Keratinocyte (primary cell): ENCODE results near the gene THUMPD3. TPM values are rescaled to one million over a fixed set of nuclear protein-coding genes. Genes with fewer than 3 reads are reported as not detected.

Experiments used
- DNase-seq: peaks from one replicate; pipeline ENCODE4 v3.0.0-alpha.2; 2011; ENCODE audit warnings: low read depth, missing footprints, low spot score
- FAIRE-seq: peaks from 2 replicates; lab custom pipeline; 2011; peaks lifted over from hg19 to GRCh38; lab: Jason Lieb, UNC
- H2AFZ ChIP-seq: 2 replicates; pipeline ENCODE4 v1.6.0; 2012; ENCODE audit warnings: low read length, control low read depth, inconsistent platforms; ENCODE audit not compliant: control insufficient read depth
- H3K27ac ChIP-seq: 2 replicates; pipeline ENCODE4 v1.5.1; 2011; ENCODE audit warnings: low read length; ENCODE audit not compliant: control insufficient read depth, insufficient read depth
- H3K27me3 ChIP-seq: 3 replicates; pipeline ENCODE4 v1.6.0; 2011; ENCODE audit warnings: low read length; ENCODE audit not compliant: control insufficient read depth, insufficient read depth; ENCODE audit errors: extremely low read depth
- H3K36me3 ChIP-seq, 2 experiments: 2 replicates in 1 of 2; 3 replicates in 1 of 2; pipeline ENCODE4 v1.5.1; 2011; ENCODE audit warnings: low read length in 2 of 2, mild to moderate bottlenecking in 1 of 2; ENCODE audit not compliant: control insufficient read depth in 2 of 2, insufficient read depth in 2 of 2; ENCODE audit errors: extremely low read depth in 1 of 2
- H3K4me1 ChIP-seq: 3 replicates; pipeline ENCODE4 v1.5.1; 2011; ENCODE audit warnings: low read length; ENCODE audit not compliant: control insufficient read depth, insufficient read depth; ENCODE audit errors: extremely low read depth
- H3K4me2 ChIP-seq: 3 replicates; pipeline ENCODE4 v1.6.0; 2011; ENCODE audit warnings: low read depth, low read length; ENCODE audit not compliant: control insufficient read depth, insufficient read depth; ENCODE audit errors: extremely low read depth
- H3K4me3 ChIP-seq, 3 experiments: fragments of 200-600 bp in 1 of 3; sonication (generic) in 1 of 3; 2 replicates in 2 of 3; 3 replicates in 1 of 3; pipeline ENCODE4 v1.5.1; 2011 to 2016; ENCODE audit warnings: low read length in 3 of 3, mild to moderate bottlenecking in 3 of 3, control low read depth in 2 of 3, inconsistent platforms in 1 of 3, low read depth in 1 of 3, mixed read lengths in 1 of 3, mixed run types in 1 of 3, moderate library complexity in 1 of 3; ENCODE audit not compliant: control insufficient read depth in 2 of 3, insufficient read depth in 2 of 3; ENCODE audit errors: extremely low read depth in 1 of 3
- H3K79me2 ChIP-seq: 2 replicates; pipeline ENCODE4 v1.6.0; 2012; ENCODE audit warnings: low read length; ENCODE audit not compliant: control insufficient read depth, insufficient read depth
- H3K9ac ChIP-seq: 3 replicates; pipeline ENCODE4 v1.6.0; 2011; ENCODE audit warnings: low read length; ENCODE audit not compliant: control insufficient read depth, insufficient read depth; ENCODE audit errors: extremely low read depth
- H3K9me1 ChIP-seq: 3 replicates; pipeline ENCODE4 v1.6.0; 2011; ENCODE audit warnings: low read length; ENCODE audit not compliant: control insufficient read depth, insufficient read depth; ENCODE audit errors: extremely low read depth
- H3K9me3 ChIP-seq: 2 replicates; pipeline ENCODE4 v1.5.1; 2012; ENCODE audit warnings: low read depth, low read length; ENCODE audit not compliant: control insufficient read depth
- H4K20me1 ChIP-seq: 3 replicates; pipeline ENCODE4 v1.6.0; 2011; ENCODE audit warnings: low read length; ENCODE audit not compliant: control insufficient read depth, insufficient read depth; ENCODE audit errors: extremely low read depth
- EZH2 ChIP-seq: IDR thresholded peaks from one replicate; pipeline ENCODE4 v1.6.1; 2012; ENCODE audit warnings: inconsistent platforms, mild to moderate bottlenecking, low read length, moderate library complexity
- dilution Hi-C: fragments of 300-500 bp; cut with MboI; formaldehyde crosslinking; loops from one replicate; pipeline ENCODE4 v1.7.0; 2020; ENCODE audit warnings: low sequenced_read_pairs; ENCODE audit not compliant: extremely low pct_ligation_motif_present
- polyA plus RNA-seq, 5 experiments: library from polyadenylated mRNA; depleted of rRNA in 3 of 5; stranded (reverse) in 3 of 5; stranded (forward) in 1 of 5; unstranded in 1 of 5; fragments of >200 nt; gene quantifications; 1 replicate in 1 of 5; 2 replicates in 3 of 5; 3 replicates in 1 of 5; pipeline versions ENCODE4 v1.2.1 to v1.2.3, GENCODE V29; 2011 to 2012; ENCODE audit warnings: missing spikeins in 2 of 5, low read depth in 1 of 5, low replicate concordance in 1 of 5
- TF ChIP-seq, protein P1 (sequence below), 3 experiments: IDR thresholded peaks in 1 of 3; conservative IDR thresholded peaks in 1 of 3; optimal IDR thresholded peaks in 1 of 3; 2 replicates in 2 of 3; 3 replicates in 1 of 3; pipeline versions ENCODE3 to v1.5.1; 2011; ENCODE audit warnings: low read length in 3 of 3, mild to moderate bottlenecking in 3 of 3, moderate library complexity in 2 of 3, control low read depth in 1 of 3, inconsistent platforms in 1 of 3; ENCODE audit not compliant: insufficient read depth in 2 of 3; ENCODE audit errors: extremely low read depth in 1 of 3

The THUMPD3 gene
- polyA plus RNA-seq, 1 donor (not counting 4 experiments of a cell fraction or from before 2014, with no cell fraction given) = 59.8 TPM

DNA sequence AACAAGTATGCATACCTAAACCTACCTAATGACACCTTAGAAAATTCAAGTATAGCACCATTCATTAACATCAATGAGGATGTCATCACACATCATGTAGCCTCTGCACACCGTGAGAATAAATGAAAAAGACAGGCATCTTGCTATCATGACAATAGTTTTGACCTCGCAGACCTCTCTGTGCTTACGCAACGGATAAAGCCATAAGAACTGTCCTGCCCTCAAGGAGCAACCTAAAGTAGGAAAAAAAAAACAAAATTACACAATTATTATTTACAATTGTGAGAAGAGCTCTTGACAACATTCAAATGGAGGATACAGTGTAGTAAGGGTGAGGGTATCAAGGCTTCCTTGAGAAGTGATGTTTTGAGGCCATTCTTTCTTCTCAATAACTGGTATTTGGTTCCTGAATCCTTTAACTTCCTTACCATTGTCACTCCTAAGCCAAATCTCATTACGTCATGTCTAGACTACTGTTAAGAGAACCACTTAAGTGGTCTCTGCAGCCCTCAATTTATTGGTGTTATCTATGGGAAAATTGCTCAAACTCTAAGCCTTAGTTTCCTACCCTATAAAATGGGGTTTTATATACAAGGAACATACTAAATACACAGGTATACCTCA lies 27.5 kb downstream of the THUMPD3 start:
- Histone ChIP-seq H2AFZ (no peak overlapping the region), H3K9me1 (no peaks in the 10 kb centered on the region), H3K4me3 (no peak overlapping the region), H3K9ac (no peak overlapping the region), H3K36me3 (peaks cover 28 to 44% of the 10 kb centered on the region in 2 experiments), H3K4me1 (peaks cover 30% of the 10 kb centered on the region), H3K4me2 (no peak overlapping the region), H3K27ac (no peak overlapping the region), H3K9me3 (no peaks in the 10 kb centered on the region), H3K79me2 (peaks cover 63% of the 10 kb centered on the region), H4K20me1 (peaks cover 13% of the 10 kb centered on the region), H3K27me3 (no peaks in the 10 kb centered on the region)
- DNase-seq (no peak), FAIRE-seq (no peak)
- TF ChIP-seq EZH2 = no peak
- TF ChIP-seq, protein P1, sequence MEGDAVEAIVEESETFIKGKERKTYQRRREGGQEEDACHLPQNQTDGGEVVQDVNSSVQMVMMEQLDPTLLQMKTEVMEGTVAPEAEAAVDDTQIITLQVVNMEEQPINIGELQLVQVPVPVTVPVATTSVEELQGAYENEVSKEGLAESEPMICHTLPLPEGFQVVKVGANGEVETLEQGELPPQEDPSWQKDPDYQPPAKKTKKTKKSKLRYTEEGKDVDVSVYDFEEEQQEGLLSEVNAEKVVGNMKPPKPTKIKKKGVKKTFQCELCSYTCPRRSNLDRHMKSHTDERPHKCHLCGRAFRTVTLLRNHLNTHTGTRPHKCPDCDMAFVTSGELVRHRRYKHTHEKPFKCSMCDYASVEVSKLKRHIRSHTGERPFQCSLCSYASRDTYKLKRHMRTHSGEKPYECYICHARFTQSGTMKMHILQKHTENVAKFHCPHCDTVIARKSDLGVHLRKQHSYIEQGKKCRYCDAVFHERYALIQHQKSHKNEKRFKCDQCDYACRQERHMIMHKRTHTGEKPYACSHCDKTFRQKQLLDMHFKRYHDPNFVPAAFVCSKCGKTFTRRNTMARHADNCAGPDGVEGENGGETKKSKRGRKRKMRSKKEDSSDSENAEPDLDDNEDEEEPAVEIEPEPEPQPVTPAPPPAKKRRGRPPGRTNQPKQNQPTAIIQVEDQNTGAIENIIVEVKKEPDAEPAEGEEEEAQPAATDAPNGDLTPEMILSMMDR (optimal IDR thresholded peaks at IDR 0.05 in 1 of 3, IDR thresholded peaks at IDR 0.05 in 1 of 3, conservative IDR thresholded peaks at IDR 0.05 in 1 of 3; ENCODE audit: extremely low read depth in 1 of 3, insufficient read depth in 2 of 3, low read length in 3 of 3) = no peak
- dilution Hi-C loops = no loop called here

DNA sequence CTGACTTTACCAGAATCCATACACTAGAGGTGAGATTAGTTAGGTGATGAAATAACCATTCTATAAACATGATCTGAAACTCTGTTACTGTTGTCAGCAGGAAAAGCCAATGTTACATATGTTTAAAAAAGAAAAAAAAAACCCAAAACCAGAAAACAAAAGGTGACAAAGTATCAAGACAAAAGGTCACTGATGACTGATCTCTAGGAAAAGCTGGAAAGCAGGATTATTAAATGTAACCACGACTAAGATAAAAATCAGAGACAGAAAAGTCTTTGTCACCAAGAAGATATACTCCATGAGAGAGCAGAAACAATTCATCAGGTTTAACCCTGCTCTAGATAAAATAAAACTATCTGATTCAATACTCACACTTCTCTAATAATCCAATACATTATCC lies 29.2 kb downstream of the THUMPD3 start:
- Histone ChIP-seq H2AFZ (no peak overlapping the region), H3K79me2 (peaks cover 71% of the 10 kb centered on the region), H3K27me3 (no peaks in the 10 kb centered on the region), H3K9ac (no peak overlapping the region), H3K9me1 (no peaks in the 10 kb centered on the region), H3K36me3 (peaks cover 27 to 33% of the 10 kb centered on the region in 2 experiments), H3K4me2 (no peak overlapping the region), H3K9me3 (no peaks in the 10 kb centered on the region), H4K20me1 (peaks cover 13% of the 10 kb centered on the region), H3K27ac (no peak overlapping the region), H3K4me1 (peaks cover 33% of the 10 kb centered on the region), H3K4me3 (no peak overlapping the region)
- TF ChIP-seq EZH2 = no peak
- TF ChIP-seq, protein P1 (optimal IDR thresholded peaks at IDR 0.05 in 1 of 3, IDR thresholded peaks at IDR 0.05 in 1 of 3, conservative IDR thresholded peaks at IDR 0.05 in 1 of 3; ENCODE audit: extremely low read depth in 1 of 3, insufficient read depth in 2 of 3, low read length in 3 of 3) = no peak
- DNase-seq = no peak
- dilution Hi-C loops = no loop called here
- no peak for FAIRE-seq
